Thoracic aorta (tissue), 2 donors: ENCODE data around the gene RPP38. TPM values are rescaled to one million over a fixed set of nuclear protein-coding genes. Genes with fewer than 3 reads are reported as not detected.
A peak's percentile ranks its signal among the peaks of the same experiment; 100 is the strongest.

Experiments used
- ATAC-seq: fragments of 150-250 bp; one replicate; pipeline ENCODE4 v1.8.0; 2017; ENCODE audit warnings: low read depth; ENCODE audit not compliant: insufficient number of reproducible peaks, low FRiP score
- DNase-seq: peaks from one replicate; pipeline ENCODE4 v3.0.0-alpha.2; 2020; ENCODE audit warnings: low spot score
- H3K27ac ChIP-seq, 2 donors: fragments of 200-600 bp; sonication (generic); 1 replicate in 1 of 2; 2 replicates in 1 of 2; pipeline ENCODE4 v1.5.1; 2016; ENCODE audit warnings: mild to moderate bottlenecking in 2 of 2, moderate library complexity in 2 of 2
- H3K27me3 ChIP-seq: fragments of 200-600 bp; sonication (generic); replicated peaks from 2 replicates; pipeline ENCODE4 v1.6.0; 2016; ENCODE audit warnings: mild to moderate bottlenecking; ENCODE audit not compliant: insufficient read depth
- H3K36me3 ChIP-seq: fragments of 200-600 bp; sonication (generic); one replicate; pipeline ENCODE4 v1.5.1; 2016
- H3K4me1 ChIP-seq, 2 donors: fragments of 200-600 bp; sonication (generic); 1 replicate in 1 of 2; 2 replicates in 1 of 2; pipeline versions ENCODE4 v1.5.1 to v1.6.0; 2016; ENCODE audit warnings: low read depth in 2 of 2, mild to moderate bottlenecking in 1 of 2; ENCODE audit not compliant: control insufficient read depth in 1 of 2
- H3K4me3 ChIP-seq: fragments of 200-600 bp; sonication (generic); 2 replicates; pipeline ENCODE4 v1.5.1; 2016; ENCODE audit warnings: mild to moderate bottlenecking
- H3K9me3 ChIP-seq: fragments of 200-600 bp; sonication (generic); 2 replicates; pipeline ENCODE4 v1.5.1; 2016
- total RNA-seq, 2 donors: library from RNA; depleted of rRNA; stranded (reverse); fragments of >200 nt; gene quantifications; one replicate each; pipeline versions ENCODE4 v1.1.0 to v1.2.3, GENCODE V29; 2016
- TF ChIP-seq, protein P1 (sequence below): fragments of 200-600 bp; sonication (generic); IDR thresholded peaks from one replicate; pipeline ENCODE4 v1.5.1; 2019; ENCODE audit warnings: antibody characterized with exemption

RPP38 gene
- total RNA-seq, 2 donors from 2014 or later, result 7.3 to 13.1 TPM

DNA sequence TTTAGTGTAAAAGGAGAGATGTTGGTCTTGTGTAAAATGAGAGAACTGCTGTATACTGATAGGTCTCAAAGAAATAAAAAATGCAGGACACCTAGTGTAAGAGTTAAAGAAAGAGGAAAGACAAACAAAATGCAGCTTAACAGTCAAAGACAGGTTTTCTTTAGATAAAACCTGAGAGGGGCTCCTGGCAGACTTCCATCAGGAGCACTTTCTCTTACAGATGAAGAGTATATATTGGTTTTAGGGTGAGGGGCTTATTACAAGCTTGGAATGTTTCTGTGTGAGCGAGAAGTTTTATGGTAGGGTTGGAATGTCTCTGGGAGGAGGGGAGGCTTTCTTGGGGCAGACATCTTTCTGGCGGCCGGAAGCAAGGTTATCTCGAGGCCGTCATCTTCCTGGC lies 24.8 kb upstream of the RPP38 start:
- ATAC-seq (no peak), DNase-seq (no peak)
- Histone ChIP-seq H3K36me3 (no peaks in the 10 kb centered on the region), H3K4me1 (no peaks in the 10 kb centered on the region), H3K9me3 (no peaks in the 10 kb centered on the region), H3K27ac (no peak overlapping the region), H3K27me3 (no peaks in the 10 kb centered on the region), H3K4me3 (no peak overlapping the region)
- TF ChIP-seq, protein P1, sequence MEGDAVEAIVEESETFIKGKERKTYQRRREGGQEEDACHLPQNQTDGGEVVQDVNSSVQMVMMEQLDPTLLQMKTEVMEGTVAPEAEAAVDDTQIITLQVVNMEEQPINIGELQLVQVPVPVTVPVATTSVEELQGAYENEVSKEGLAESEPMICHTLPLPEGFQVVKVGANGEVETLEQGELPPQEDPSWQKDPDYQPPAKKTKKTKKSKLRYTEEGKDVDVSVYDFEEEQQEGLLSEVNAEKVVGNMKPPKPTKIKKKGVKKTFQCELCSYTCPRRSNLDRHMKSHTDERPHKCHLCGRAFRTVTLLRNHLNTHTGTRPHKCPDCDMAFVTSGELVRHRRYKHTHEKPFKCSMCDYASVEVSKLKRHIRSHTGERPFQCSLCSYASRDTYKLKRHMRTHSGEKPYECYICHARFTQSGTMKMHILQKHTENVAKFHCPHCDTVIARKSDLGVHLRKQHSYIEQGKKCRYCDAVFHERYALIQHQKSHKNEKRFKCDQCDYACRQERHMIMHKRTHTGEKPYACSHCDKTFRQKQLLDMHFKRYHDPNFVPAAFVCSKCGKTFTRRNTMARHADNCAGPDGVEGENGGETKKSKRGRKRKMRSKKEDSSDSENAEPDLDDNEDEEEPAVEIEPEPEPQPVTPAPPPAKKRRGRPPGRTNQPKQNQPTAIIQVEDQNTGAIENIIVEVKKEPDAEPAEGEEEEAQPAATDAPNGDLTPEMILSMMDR, result no peak

DNA sequence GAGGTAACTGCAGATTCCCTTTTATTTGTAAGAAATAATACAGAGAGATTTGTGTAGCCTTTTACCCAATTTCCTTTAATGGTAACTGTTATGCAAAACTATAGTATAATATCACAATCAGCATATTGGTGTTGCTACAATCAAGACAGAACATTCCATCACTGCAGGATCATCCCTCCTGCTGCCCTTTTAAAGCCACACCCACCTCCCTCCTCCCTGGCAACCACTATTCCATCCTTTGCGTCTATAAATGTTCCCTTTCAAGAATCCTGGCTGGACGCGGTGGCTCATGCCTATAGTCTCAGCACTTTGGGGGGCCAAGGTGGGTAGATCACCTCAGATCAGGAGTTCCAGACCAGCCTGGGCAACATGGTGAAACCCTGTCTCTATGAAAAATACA lies 21.7 kb upstream of the RPP38 start:
- no peak for DNase-seq

DNA sequence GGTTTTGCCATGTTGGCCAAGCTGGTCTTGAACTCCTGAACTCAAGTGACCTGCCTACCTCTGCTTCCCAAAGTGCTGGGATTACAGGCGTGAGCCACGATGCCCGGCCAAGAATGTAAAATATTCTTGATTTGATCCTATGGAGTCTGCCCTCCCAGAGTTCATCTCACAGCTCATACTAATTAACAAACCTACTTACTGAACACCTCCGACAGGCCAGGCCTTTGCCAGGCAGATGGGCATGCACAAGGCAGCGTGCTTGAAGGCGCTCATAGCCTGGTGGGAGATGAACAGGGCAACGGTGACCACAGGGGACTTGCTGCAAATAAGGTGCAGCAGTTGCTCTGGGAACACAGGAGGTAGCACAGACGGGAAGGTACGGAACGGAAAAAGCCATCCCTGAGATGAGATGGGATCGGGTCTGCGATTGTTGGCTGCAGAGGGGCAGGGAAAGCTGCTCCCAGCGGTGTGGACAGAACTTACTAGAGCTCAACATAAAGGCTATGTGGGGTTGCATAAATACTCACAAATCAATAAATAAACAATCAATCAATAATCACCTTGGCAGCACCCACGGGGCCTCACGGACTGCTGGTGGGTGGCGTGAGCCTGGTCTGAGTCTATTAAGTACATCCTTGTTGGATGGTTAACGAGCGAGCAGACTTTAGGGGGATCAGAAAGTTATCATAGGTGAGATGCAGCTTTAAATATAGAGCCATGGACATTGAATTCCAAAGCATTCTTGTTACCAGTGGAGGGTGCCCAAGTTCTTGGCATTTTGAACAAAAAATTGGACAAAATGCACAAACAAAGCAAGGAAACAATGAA lies 13.3 kb upstream of the RPP38 start:
- TF ChIP-seq, protein P1, result no peak
- Histone ChIP-seq H3K4me3 (peak overlapping the region; percentile 75), H3K9me3 (no peaks in the 10 kb centered on the region), H3K27ac (peak overlapping the region; percentile 21 to 31), H3K27me3 (no peaks in the 10 kb centered on the region), H3K4me1 (peaks cover 3 to 20% of the 10 kb centered on the region in 2 donors), H3K36me3 (no peaks in the 10 kb centered on the region)
- ATAC-seq (no peak), DNase-seq (no peak)

More for the DNA sequence above, 21.7 kb upstream of the RPP38 start:
- H3K4me1 ChIP-seq, result no peaks in the 10 kb centered on the region
- H3K27me3 ChIP-seq, result no peaks in the 10 kb centered on the region
- no peak overlapping the region for H3K4me3 ChIP-seq
- no peak overlapping the region for H3K27ac ChIP-seq
- ATAC-seq, result no peak
- no peaks in the 10 kb centered on the region for H3K9me3 ChIP-seq
- no peaks in the 10 kb centered on the region for H3K36me3 ChIP-seq
- TF ChIP-seq, protein P1, result no peak

DNA sequence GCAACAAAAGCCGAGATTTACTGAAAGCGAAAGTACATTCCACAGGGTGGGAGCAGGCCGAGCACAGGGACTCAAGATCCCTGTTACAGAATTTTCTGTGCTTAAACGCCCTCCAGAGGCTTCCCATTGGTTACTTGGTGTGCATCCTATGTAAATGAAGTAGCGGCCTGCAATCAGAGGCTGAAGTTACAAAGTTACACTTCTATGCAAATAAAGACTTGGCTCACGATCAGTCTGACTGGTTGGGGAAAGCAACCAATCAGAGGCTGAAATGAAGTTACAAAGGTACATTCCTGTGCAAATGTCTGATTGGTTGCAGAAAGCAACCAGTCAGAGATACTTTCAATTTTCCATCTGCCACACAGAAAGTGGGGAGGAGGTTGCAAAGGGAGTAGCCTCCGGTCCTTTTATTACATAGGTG lies 12.6 kb upstream of the RPP38 start:
- no peaks in the 10 kb centered on the region for H3K9me3 ChIP-seq
- peaks cover 3 to 20% of the 10 kb centered on the region in 2 donors for H3K4me1 ChIP-seq
- no peaks in the 10 kb centered on the region for H3K36me3 ChIP-seq
- no peaks in the 10 kb centered on the region for H3K27me3 ChIP-seq
- H3K4me3 ChIP-seq, result peak overlapping the region; percentile 75
- H3K27ac ChIP-seq, result peak overlapping the region; percentile 21 to 31
- TF ChIP-seq, protein P1, result no peak
- DNase-seq, result no peak
- peak; percentile 82 for ATAC-seq

DNA sequence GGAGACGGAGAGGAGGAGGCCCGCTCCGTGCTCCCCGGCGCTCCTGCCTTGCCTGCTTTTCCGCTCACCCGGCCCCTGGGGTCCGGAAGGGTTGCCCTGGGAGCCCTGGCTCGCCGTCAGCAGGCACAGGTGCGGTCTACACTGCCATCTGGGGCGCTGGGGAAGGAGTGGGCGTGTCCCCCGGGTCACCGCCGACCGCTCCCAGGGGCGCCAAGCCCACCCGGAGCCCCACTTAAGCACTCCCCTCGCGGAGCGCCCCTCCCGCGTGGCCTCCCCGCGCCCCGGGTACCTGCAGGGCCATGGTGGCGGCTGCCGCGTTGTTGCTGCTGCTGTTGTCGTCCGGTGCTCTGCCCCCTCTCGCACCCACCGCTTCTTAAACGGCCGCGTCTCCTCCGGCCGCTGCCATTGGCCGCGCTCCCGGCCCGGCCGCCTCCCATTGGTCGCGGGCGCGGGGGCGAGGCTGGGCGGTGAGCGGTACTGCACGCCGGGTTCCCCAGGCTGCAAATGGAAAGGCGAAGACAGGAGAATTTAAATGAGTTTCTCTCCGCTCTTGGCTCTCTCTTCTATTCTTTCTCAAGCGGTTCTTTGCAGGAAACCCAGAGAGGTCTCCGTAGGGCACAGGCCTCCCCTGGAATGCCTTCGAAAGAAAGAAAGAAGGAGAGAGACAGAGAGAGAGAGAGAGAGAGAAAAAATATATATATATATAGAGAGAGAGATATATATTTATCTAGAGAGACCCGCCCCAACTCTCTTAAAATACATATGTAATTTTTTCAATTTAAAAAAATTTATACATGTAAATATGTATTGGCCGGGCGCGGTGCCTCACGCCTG lies 8.5 kb upstream of the RPP38 start, which contains the start of gene ACBD7:
Gene ACBD7 (minus strand): TSS at position 349 of the 834 bp plus-strand sequence. CDS start 48 bp downstream, at position 301.
- Histone ChIP-seq H3K9me3 (no peaks in the 10 kb centered on the region), H3K4me3 (peak within 1 kb of the TSS; percentile 84), H3K4me1 (peaks cover 3 to 18% of the 10 kb centered on the region in 2 donors), H3K27me3 (no peaks in the 10 kb centered on the region), H3K27ac (no peak within 1 kb of the TSS), H3K36me3 (no peaks in the 10 kb centered on the region)
- peak; percentile 78 for ATAC-seq
- TF ChIP-seq, protein P1, result peak; percentile 85
- DNase-seq, result peak; percentile 27
